LNCaP clone FGC (cell line): ENCODE results near the gene SPTLC2.
"Not testable (repeated sequence)": the region's sequence is repeated elsewhere in the genome, so short reads cannot be mapped to it uniquely, and the experiment has no call there.

Experiments used
- DNase-seq: peaks from one replicate; pipeline ENCODE4 v3.0.0-alpha.2; 2011; ENCODE audit warnings: low read depth
- H3K4me3 ChIP-seq: 2 replicates; pipeline ENCODE4 v1.5.1; 2011; ENCODE audit warnings: mild to moderate bottlenecking, low read depth, low read length, control low read depth
- CTCF ChIP-seq: IDR thresholded peaks from 2 replicates; pipeline ENCODE4 v1.5.1; 2012; ENCODE audit warnings: mild to moderate bottlenecking; ENCODE audit not compliant: control insufficient read depth, insufficient read depth; ENCODE audit errors: extremely low read depth

Gene SPTLC2

DNA sequence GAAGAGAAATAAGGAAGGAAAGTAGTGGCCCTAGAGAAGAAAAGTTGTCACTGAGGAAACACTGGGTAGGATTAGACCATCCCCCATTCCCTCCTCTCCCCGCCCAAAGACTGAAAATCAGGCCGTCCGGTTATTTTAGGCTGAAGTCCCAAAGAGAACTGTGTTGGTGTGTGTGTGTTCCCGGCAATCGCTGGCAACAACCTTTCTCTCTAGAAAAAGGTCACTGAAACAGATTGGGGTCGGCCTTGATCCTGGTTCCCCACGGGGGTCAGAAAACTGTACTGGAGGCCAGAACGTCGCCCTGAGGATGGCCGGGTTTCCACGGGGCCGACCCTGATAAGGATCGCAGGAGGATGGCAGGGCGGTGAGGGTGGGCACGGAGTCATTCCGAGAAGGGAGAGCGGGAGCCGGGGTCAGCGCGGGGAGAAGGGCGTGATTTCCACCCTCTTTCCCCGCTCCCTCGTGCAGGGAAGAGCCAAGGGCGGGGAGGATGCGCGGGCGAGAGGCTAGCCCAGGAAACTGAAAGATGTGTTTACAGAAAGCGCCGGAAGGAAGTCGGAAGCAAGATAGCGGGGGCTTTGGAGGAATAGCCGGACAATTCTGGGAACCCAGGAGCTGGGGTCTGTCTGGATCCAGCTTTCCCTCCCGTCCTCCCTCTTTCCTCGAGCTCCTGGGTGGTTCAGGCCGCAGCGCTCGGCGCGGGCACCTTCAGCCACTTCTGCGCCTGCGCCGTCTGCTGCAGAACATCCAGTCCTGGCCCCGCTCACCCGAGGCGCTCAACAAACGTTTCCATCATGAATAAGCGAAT, 25.3 kb upstream of the SPTLC2 start:
- no peak for DNase-seq
- H3K4me3 ChIP-seq = no peak overlapping the region

DNA sequence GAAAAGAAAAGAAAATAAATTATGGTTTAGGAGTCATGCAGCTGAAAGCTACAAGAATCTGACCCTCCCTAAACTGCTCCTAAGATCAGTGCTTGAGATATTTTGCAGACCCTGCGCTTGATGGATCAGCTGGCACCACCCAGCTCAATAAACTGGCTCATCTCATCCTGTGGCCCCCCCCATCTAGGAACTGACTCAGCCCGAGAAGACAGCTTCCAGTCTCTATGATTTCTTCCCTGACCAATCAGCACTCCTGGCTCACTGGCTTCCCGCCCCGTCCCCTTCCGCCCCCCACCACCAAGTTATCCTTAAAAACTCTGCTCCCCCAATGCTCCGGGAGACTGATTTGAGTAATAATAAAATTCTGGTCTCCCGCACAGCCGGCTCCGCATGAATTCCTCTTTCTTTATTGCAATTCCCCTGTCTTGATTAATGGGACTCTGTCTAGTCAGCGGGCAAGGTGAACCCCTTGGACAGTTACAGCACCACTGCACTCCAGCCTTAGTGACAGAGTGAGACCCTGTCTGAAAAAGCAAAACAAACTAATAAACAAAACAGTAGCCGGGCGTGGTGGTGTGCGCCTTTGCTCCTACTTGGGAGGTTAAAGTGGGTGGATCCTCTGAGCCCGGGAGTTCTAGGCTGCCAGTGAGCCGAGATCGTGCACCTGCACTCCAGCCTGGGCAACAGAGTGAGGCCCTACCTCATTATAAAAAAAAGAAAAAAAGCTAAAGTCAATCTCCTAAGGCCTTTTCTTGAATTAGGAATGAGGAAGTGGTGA, 24.5 kb upstream of the SPTLC2 start:
- TF ChIP-seq CTCF = no peak
- no peak for DNase-seq
- H3K4me3 ChIP-seq = no peak overlapping the region

More for the DNA sequence above, 25.3 kb upstream of the SPTLC2 start:
- TF ChIP-seq CTCF = no peak

DNA sequence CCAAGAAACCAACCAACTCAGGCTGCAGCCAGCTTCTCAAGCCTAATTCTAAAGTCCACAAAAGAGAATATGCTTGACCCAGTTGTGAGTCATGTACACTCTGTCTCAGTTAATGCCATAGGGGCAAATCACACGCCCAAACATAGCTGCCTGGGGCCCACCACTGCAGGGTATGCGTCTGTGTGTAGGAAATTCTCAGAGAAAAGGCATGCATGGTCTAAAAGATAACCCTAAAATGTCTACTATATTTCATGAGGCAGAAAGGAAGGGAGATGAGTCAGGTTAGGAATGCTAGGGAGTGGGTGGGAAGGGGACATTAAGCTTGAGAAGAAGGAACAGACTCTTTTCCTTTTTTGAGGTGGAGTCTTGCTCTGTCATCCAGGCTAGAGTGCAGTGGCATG, 22.3 kb upstream of the SPTLC2 start:
- TF ChIP-seq CTCF = no peak
- no peak for DNase-seq
- H3K4me3 ChIP-seq = no peak overlapping the region

DNA sequence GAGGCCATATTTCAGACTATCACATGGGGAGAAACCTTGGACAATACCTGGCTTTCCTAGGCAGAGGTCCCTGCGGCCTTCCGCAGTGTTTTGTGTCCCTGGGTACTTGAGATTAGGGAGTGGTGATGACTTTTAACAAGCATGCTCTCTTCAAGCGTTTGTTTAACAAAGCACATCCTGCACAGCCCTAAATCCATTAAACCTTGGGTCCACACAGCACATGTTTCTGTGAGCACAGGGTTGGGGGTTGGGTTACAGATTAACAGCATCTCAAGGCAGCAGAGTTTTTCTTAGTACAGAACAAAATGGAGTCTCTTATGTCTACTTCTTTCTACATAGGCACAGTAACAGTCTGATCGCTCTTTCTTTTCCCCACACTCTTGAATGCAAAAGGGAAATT, 19.4 kb upstream of the SPTLC2 start:
- not testable (repeated sequence) for H3K4me3 ChIP-seq, DNase-seq

DNA sequence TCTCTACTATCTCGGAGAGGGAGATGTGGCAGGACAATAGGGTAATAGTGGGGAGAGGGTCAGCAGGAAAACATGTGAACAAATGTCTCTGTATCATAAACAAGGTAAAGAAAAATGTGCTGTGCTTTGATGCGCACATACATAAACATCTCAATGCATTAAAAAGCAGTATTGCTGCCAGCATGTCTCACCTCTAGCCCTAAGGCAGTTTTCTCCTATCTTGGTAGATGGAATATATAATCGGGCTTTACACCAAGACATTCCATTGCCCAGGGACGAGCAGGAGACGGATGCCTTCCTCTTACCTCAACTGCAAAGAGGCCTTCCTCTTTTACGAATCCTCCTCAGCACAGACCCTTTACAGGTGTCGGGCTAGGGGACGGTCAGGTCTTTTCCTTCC, 19.0 kb upstream of the SPTLC2 start:
- H3K4me3 ChIP-seq, DNase-seq: not testable (repeated sequence)

DNA sequence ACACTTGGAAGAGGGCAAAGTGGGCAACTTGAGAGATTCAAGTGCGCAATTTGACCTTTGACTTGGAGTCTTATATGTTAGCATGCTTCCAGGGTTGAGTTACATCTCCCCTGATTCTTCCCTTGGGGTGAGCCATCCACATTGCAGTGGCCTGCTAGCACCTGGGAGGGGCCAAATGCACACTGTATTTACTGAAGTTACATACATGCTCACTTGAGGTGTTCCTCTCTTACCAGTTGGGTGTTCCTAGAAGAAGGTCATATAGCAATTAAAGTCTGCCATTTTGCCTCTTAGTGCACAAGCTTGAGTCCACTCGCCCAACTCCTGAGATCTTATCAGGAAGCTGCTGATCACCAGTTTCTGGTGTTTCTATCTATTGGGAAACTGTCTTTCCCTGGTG, 13.7 kb upstream of the SPTLC2 start:
- H3K4me3 ChIP-seq = no peak overlapping the region
- no peak for TF ChIP-seq CTCF
- DNase-seq = no peak

- no peak for TF ChIP-seq CTCF
- DNase-seq = no peak
- no peak overlapping the region for H3K4me3 ChIP-seq
Observed at GRCh38 chr14:77625360-77625759, 8.9 kb upstream of the SPTLC2 start.

DNA sequence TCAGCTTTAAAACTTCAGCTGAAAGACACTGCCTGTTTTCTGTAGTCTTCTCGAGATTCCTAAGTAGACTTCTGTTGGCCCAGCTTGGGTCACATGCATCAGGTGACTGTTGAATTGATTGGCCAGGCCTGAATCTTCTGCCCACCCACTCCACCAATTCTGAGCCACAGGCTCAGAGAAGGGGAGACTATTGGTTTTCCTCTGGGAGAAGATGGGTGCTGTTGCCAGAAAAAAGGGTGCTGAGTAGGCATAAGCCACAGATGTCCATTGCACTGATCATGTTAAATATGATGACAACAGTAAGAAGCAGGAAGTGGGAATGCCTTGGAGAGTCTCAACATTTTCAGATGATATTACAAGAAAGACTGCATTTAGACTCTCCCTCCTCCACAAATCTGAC, 6.8 kb upstream of the SPTLC2 start:
- TF ChIP-seq CTCF = no peak
- no peak for DNase-seq
- H3K4me3 ChIP-seq = no peak overlapping the region
